Measurements from ENCODE around the gene PDCD2L. TPM values are rescaled to one million over a fixed set of nuclear protein-coding genes. Genes with fewer than 3 reads are reported as not detected.
A peak's percentile ranks its signal among the peaks of the same experiment; 100 is the strongest.

Gene PDCD2L
- total and polyA plus RNA-seq, 2 of the 8 experiments (the other 6 are each of a cell fraction or from before 2014, with no cell fraction given): 51.5 to 78.1 TPM

- peak; percentile 87 for TF ChIP-seq ASH2L (IDR thresholded peaks at IDR 0.05; ENCODE audit: low read length)
- TF ChIP-seq TBP (IDR thresholded peaks at IDR 0.05; ENCODE audit: low read depth, low read length): peak; percentile 65
- TF ChIP-seq JUN (IDR thresholded peaks at IDR 0.05; ENCODE audit: low read depth, low read length): no peak
- no peak for TF ChIP-seq SAP30 (IDR thresholded peaks at IDR 0.05; ENCODE audit: insufficient read depth, insufficient replicate concordance, low read length)
- peak; percentile 93 for TF ChIP-seq NRF1 (IDR thresholded peaks at IDR 0.05; ENCODE audit: low read depth, low read length)
- TF ChIP-seq YY1 (IDR thresholded peaks at IDR 0.05; ENCODE audit: low read depth, low read length): peak; percentile 95
- peak; percentile 81 for TF ChIP-seq POLR2AphosphoS5 (IDR thresholded peaks at IDR 0.05; ENCODE audit: low read depth, low read length)
- TF ChIP-seq BRCA1 (IDR thresholded peaks at IDR 0.05; ENCODE audit: low read depth, low read length): no peak
- peak; percentile 50 to 59; a peak in 3 of 4 replicates for TF ChIP-seq SIN3A (conservative IDR thresholded peaks at IDR 0.05 in 1 of 2, IDR thresholded peaks at IDR 0.05 in 1 of 2; ENCODE audit: low read depth in 1 of 2, low read length in 2 of 2)
- TF ChIP-seq KDM4A (IDR thresholded peaks at IDR 0.05; ENCODE audit: low read depth, low read length, severe bottlenecking): peak; percentile 94
- TF ChIP-seq BACH1 (IDR thresholded peaks at IDR 0.05; ENCODE audit: low read length): no peak
- peak; percentile 68 for TF ChIP-seq TAF7 (optimal IDR thresholded peaks at IDR 0.05; ENCODE audit: borderline replicate concordance, low read depth, low read length)
- peak; percentile 91 for TF ChIP-seq MAX (IDR thresholded peaks at IDR 0.05)
- peak; percentile 48 to 89 for TF ChIP-seq POLR2A (IDR thresholded peaks at IDR 0.05; ENCODE audit: control extremely low read depth in 1 of 2, low read depth in 2 of 2, low read length in 2 of 2)
These were observed at the start of gene PDCD2L (continued) for GRCh38 chr19:34404109-34404909.
